GM12878 (cell line): ENCODE results near the gene UBASH3A. TPM values are rescaled to one million over a fixed set of nuclear protein-coding genes. Genes with fewer than 3 reads are reported as not detected.

Source experiments
- ATF7 ChIP-seq: fragments of 450-650 bp; IDR thresholded peaks from 2 replicates; pipeline ENCODE4 v1.6.1; 2016; ENCODE audit warnings: low read depth, mild to moderate bottlenecking
- CBFB ChIP-seq: IDR thresholded peaks from 2 replicates; pipeline ENCODE4 v1.6.1; 2016; ENCODE audit warnings: antibody characterized with exemption, low read depth
- CBX5 ChIP-seq: sonication (generic); IDR thresholded peaks from 2 replicates; pipeline ENCODE4 v1.6.1; 2016; ENCODE audit warnings: low read depth, moderate library complexity, mild to moderate bottlenecking, inconsistent platforms
- EED ChIP-seq: sonication (generic); IDR thresholded peaks from 2 replicates; pipeline ENCODE4 v1.6.1; 2016; ENCODE audit warnings: antibody characterized with exemption, low read depth
- ESRRA ChIP-seq: IDR thresholded peaks from 2 replicates; pipeline ENCODE4 v1.6.1; 2012; ENCODE audit warnings: mild to moderate bottlenecking, low read length, improper control_type of control experiment
- ETV6 ChIP-seq, 2 experiments: fragments of 450-650 bp in 1 of 2; IDR thresholded peaks in 1 of 2; conservative IDR thresholded peaks in 1 of 2; 2 replicates each; pipeline ENCODE4 v1.6.1; 2014; ENCODE audit warnings: antibody characterized with exemption in 1 of 2, borderline replicate concordance in 1 of 2, low read depth in 1 of 2, mild to moderate bottlenecking in 1 of 2, moderate library complexity in 1 of 2
- IKZF1 ChIP-seq: fragments of 450-650 bp; conservative IDR thresholded peaks from 2 replicates; pipeline ENCODE4 v1.6.1; 2017; ENCODE audit warnings: antibody characterized with exemption, mild to moderate bottlenecking
- IKZF2 ChIP-seq, 2 experiments: fragments of 450-650 bp; IDR thresholded peaks; 2 replicates each; pipeline ENCODE4 v1.6.1; 2017; ENCODE audit warnings: mild to moderate bottlenecking in 2 of 2, moderate library complexity in 2 of 2
- IRF3 ChIP-seq: fragments of 450-650 bp; IDR thresholded peaks from 2 replicates; pipeline ENCODE4 v1.6.1; 2014; ENCODE audit warnings: mild to moderate bottlenecking
- IRF5 ChIP-seq: fragments of 450-650 bp; IDR thresholded peaks from 2 replicates; pipeline ENCODE4 v1.6.1; 2017; ENCODE audit warnings: borderline replicate concordance
- KDM1A ChIP-seq: fragments of 200-600 bp; sonication (generic); IDR thresholded peaks from 2 replicates; pipeline ENCODE4 v1.6.1; 2016; ENCODE audit warnings: borderline replicate concordance
- KLF5 ChIP-seq: fragments of 450-650 bp; IDR thresholded peaks from 2 replicates; pipeline ENCODE4 v1.6.1; 2014; ENCODE audit warnings: mild to moderate bottlenecking; ENCODE audit not compliant: partially characterized antibody
- MEF2B ChIP-seq: fragments of 450-650 bp; IDR thresholded peaks from 2 replicates; pipeline ENCODE4 v1.6.1; 2018; ENCODE audit warnings: mild to moderate bottlenecking, moderate library complexity; ENCODE audit not compliant: partially characterized antibody, poor library complexity, severe bottlenecking
- MTA2 ChIP-seq: fragments of 450-650 bp; IDR thresholded peaks from 2 replicates; pipeline ENCODE4 v1.6.1; 2016; ENCODE audit warnings: low read depth, mild to moderate bottlenecking, moderate library complexity
- MTA3 ChIP-seq: IDR thresholded peaks from 2 replicates; pipeline ENCODE4 v1.6.1; 2012; ENCODE audit warnings: low read length, inconsistent platforms, borderline replicate concordance
- NBN ChIP-seq: fragments of 450-650 bp; IDR thresholded peaks from 2 replicates; pipeline ENCODE4 v1.6.1; 2016
- NFIC ChIP-seq: IDR thresholded peaks from 2 replicates; pipeline ENCODE4 v1.6.1; 2012; ENCODE audit warnings: low read depth, mild to moderate bottlenecking, inconsistent platforms, low read length, moderate library complexity
- PKNOX1 ChIP-seq: fragments of 450-650 bp; IDR thresholded peaks from 2 replicates; pipeline ENCODE4 v1.6.1; 2016; ENCODE audit warnings: mild to moderate bottlenecking
- PRDM15 ChIP-seq: fragments of 450-650 bp; formaldehyde crosslinking; IDR thresholded peaks from 2 replicates; pipeline ENCODE4 v1.4.0; 2020; ENCODE audit warnings: mild to moderate bottlenecking, moderate library complexity
- RAD51 ChIP-seq: fragments of 450-650 bp; IDR thresholded peaks from 2 replicates; pipeline ENCODE4 v1.6.1; 2016; ENCODE audit warnings: moderate library complexity, mild to moderate bottlenecking, inconsistent platforms
- RUNX3 ChIP-seq: IDR thresholded peaks from 2 replicates; pipeline ENCODE4 v1.6.1; 2012; ENCODE audit warnings: low read length, inconsistent platforms
- SIN3A ChIP-seq: IDR thresholded peaks from 2 replicates; pipeline ENCODE4 v1.6.1; 2012; ENCODE audit warnings: low read depth, low read length, improper control_type of control experiment
- ZNF24 ChIP-seq: fragments of 450-650 bp; IDR thresholded peaks from 2 replicates; pipeline ENCODE4 v1.6.1; 2017; ENCODE audit warnings: antibody characterized with exemption, mild to moderate bottlenecking
- ZZZ3 ChIP-seq: IDR thresholded peaks from 2 replicates; pipeline ENCODE4 v1.6.1; 2011; ENCODE audit warnings: low read depth; ENCODE audit not compliant: control insufficient read depth, insufficient read length
- polyA plus RNA-seq, 11 experiments: library from polyadenylated mRNA; depleted of rRNA in 4 of 11; unstranded in 6 of 11; stranded (reverse) in 5 of 11; fragments of >200 nt; fragmentation: Nextera tagmentation in 4 of 11; fragmentation: Illumina TruSeq in 1 of 11; extraction: Ambion mirVana in 4 of 11; extraction: Trizol in 1 of 11; gene quantifications; 1 replicate in 1 of 11; 2 replicates in 10 of 11; pipeline versions ENCODE4 v1.2.1 to v1.2.3, GENCODE V29; 2011 to 2016; ENCODE audit warnings: inconsistent platforms in 2 of 11, missing spikeins in 2 of 11, low read depth in 1 of 11
- total RNA-seq, 4 experiments: library from RNA; depleted of rRNA in 3 of 4; stranded (reverse); fragments of >200 nt in 3 of 4; fragmentation: Illumina TruSeq in 1 of 4; extraction: Trizol in 1 of 4; gene quantifications; 2 replicates each; pipeline versions ENCODE4 v1.2.1 to v1.2.3, GENCODE V29; 2013 to 2021

Gene UBASH3A
- total and polyA plus RNA-seq, 10 of the 15 experiments (the other 5 are each of a cell fraction or from before 2014, with no cell fraction given) = 0.04 to 0.39 (median 0.23) TPM; not detected in 1

GRCh38 chr21:42496120-42496838 lies 92.6 kb downstream of the UBASH3A start, which contains the start of gene RSPH1 (continued):
- TF ChIP-seq PRDM15 (CRISPR knock-in tag) (no peak), NFIC (no peak), ATF7 (no peak; the same call in 1 of the 2 replicates), NBN (peak; percentile 72), SIN3A (peak; percentile 96), CBX5 (no peak), KDM1A (no peak), IKZF2 (IDR thresholded peaks at IDR 0.05) (no peak; a peak in 1 of 4 replicates), ZNF24 (no peak), KLF5 (peak; percentile 65), CBFB (no peak), IRF5 (no peak), IKZF1 (peak; percentile 54; the same call in 1 of the 2 replicates), IRF3 (peak; percentile 50; the same call in 1 of the 2 replicates), EED (no peak), MEF2B (peak; percentile 79), ETV6 (conservative IDR thresholded peaks at IDR 0.05 in 1 of 2, IDR thresholded peaks at IDR 0.05 in 1 of 2; ENCODE audit: borderline replicate concordance in 1 of 2, low read depth in 1 of 2) (no peak), ESRRA (0 out of 2 replicates have a peak, but pooled peaks have one; percentile 32), RUNX3 (no peak), ZZZ3 (no peak), MTA3 (no peak), MTA2 (no peak), PKNOX1 (peak; percentile 90), RAD51 (no peak)
